ENCODE data around the gene CACNA1S. TPM values are rescaled to one million over a fixed set of nuclear protein-coding genes. Genes with fewer than 3 reads are reported as not detected.

Gene CACNA1S
- polyA plus RNA-seq, 1 experiment, result not detected

GRCh38 chr1:201023920-201024624 lies 88.2 kb downstream of the CACNA1S start:
- H3K4me3 ChIP-seq (ENCODE audit: low read depth, low read length), result no peak overlapping the region
- TF ChIP-seq CTCF (IDR thresholded peaks at IDR 0.05; ENCODE audit: insufficient read depth, low read depth, low read length), result no peak
- no peaks in the 10 kb centered on the region for H3K36me3 ChIP-seq (ENCODE audit: control insufficient read depth, insufficient read depth, low read length)
- POLR2A ChIA-PET, result no interaction called here
- peaks cover 19% of the 10 kb centered on the region for H3K27me3 ChIP-seq (ENCODE audit: control insufficient read depth, insufficient read depth, low read length)
- no peak for DNase-seq (ENCODE audit: low read depth)
- CTCF ChIA-PET, result interaction anchor here (1.1 to 3.0 kb wide), 4 partner anchors 14 to 52 kb away, joined by 3 to 22 read pairs (median 4); no protein-coding TSS in a partner anchor

GRCh38 chr1:201023517-201023902 lies 88.7 kb downstream of the CACNA1S start, which contains the start of gene KIF21B:
KIF21B (minus strand) TSS chr1:201023714; CDS start chr1:201023383, 331 bp downstream.
- CTCF ChIA-PET, result interaction anchor here (1.1 to 1.6 kb wide), 2 partner anchors 15 to 22 kb away, joined by 3 read pairs; no protein-coding TSS in a partner anchor
- no peak for TF ChIP-seq CTCF (IDR thresholded peaks at IDR 0.05; ENCODE audit: insufficient read depth, low read depth, low read length)
- H3K27me3 ChIP-seq (ENCODE audit: control insufficient read depth, insufficient read depth, low read length), result peaks cover 19% of the 10 kb centered on the region
- H3K4me3 ChIP-seq (ENCODE audit: low read depth, low read length), result peak within 1 kb of the TSS; percentile 29
- DNase-seq (ENCODE audit: low read depth), result no peak
- no peaks in the 10 kb centered on the region for H3K36me3 ChIP-seq (ENCODE audit: control insufficient read depth, insufficient read depth, low read length)
- POLR2A ChIA-PET, result no interaction called here

- no peak for TF ChIP-seq CTCF (IDR thresholded peaks at IDR 0.05; ENCODE audit: insufficient read depth, low read depth, low read length)
- ChIA-PET POLR2A (no interaction called here), CTCF (interaction anchor here (1.6 kb wide), 1 partner anchor 15 kb away, joined by 3 read pairs; no protein-coding TSS in a partner anchor)
- DNase-seq (ENCODE audit: low read depth), result no peak
- Histone ChIP-seq H3K27me3 (ENCODE audit: control insufficient read depth, insufficient read depth, low read length) (peaks cover 19% of the 10 kb centered on the region), H3K4me3 (ENCODE audit: low read depth, low read length) (peak overlapping the region; percentile 29), H3K36me3 (ENCODE audit: control insufficient read depth, insufficient read depth, low read length) (no peaks in the 10 kb centered on the region)
Measured at GRCh38 chr1:201022820-201023516, 89.3 kb downstream of the CACNA1S start.

GRCh38 chr1:201022493-201022819 lies 89.8 kb downstream of the CACNA1S start:
- no peak overlapping the region for H3K4me3 ChIP-seq (ENCODE audit: low read depth, low read length)
- no peak for DNase-seq (ENCODE audit: low read depth)
- ChIA-PET CTCF (interaction anchor here (1.7 kb wide), 1 partner anchor 51 kb away, joined by 5 read pairs; no protein-coding TSS in a partner anchor), POLR2A (no interaction called here)
- TF ChIP-seq CTCF (IDR thresholded peaks at IDR 0.05; ENCODE audit: insufficient read depth, low read depth, low read length), result no peak
- peaks cover 19% of the 10 kb centered on the region for H3K27me3 ChIP-seq (ENCODE audit: control insufficient read depth, insufficient read depth, low read length)
- H3K36me3 ChIP-seq (ENCODE audit: control insufficient read depth, insufficient read depth, low read length), result no peaks in the 10 kb centered on the region

All from BJ (cell line).